GM13977 (cell line): ENCODE data around the gene ACOX1.

Experiments
- DNase-seq: peaks from one replicate; pipeline ENCODE4 v3.0.0; 2012; ENCODE audit warnings: low spot score
- in situ Hi-C: fragments of 300-500 bp; cut with MboI; formaldehyde crosslinking; loops from one replicate; pipeline ENCODE4 v1.12.0; 2022; ENCODE audit warnings: low sequenced_read_pairs, low pct_unique_long_range_greater_than_20kb, mixed read lengths, inconsistent platforms; ENCODE audit not compliant: unreplicated experiment
- TF ChIP-seq, protein P1 (sequence below): IDR thresholded peaks from 2 replicates; pipeline ENCODE4 v1.5.1; 2012; ENCODE audit warnings: mild to moderate bottlenecking, control low read depth; ENCODE audit not compliant: insufficient read depth; ENCODE audit errors: extremely low read depth, missing control alignments

Gene ACOX1

GRCh38 chr17:75978938-75979704 lies at the start of gene ACOX1, which contains the start of gene TEN1:
Gene ACOX1, minus strand, starts transcription at chr17:75979166. Its CDS starts 93 bp downstream, at chr17:75979073.
Gene TEN1, plus strand, starts transcription at chr17:75979240. Its CDS starts 6,953 bp downstream, at chr17:75986193.
- DNase-seq, result peak; percentile 93
- TF ChIP-seq, protein P1, sequence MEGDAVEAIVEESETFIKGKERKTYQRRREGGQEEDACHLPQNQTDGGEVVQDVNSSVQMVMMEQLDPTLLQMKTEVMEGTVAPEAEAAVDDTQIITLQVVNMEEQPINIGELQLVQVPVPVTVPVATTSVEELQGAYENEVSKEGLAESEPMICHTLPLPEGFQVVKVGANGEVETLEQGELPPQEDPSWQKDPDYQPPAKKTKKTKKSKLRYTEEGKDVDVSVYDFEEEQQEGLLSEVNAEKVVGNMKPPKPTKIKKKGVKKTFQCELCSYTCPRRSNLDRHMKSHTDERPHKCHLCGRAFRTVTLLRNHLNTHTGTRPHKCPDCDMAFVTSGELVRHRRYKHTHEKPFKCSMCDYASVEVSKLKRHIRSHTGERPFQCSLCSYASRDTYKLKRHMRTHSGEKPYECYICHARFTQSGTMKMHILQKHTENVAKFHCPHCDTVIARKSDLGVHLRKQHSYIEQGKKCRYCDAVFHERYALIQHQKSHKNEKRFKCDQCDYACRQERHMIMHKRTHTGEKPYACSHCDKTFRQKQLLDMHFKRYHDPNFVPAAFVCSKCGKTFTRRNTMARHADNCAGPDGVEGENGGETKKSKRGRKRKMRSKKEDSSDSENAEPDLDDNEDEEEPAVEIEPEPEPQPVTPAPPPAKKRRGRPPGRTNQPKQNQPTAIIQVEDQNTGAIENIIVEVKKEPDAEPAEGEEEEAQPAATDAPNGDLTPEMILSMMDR, result peak; percentile 40
- in situ Hi-C loops, result no loop called here

DNA sequence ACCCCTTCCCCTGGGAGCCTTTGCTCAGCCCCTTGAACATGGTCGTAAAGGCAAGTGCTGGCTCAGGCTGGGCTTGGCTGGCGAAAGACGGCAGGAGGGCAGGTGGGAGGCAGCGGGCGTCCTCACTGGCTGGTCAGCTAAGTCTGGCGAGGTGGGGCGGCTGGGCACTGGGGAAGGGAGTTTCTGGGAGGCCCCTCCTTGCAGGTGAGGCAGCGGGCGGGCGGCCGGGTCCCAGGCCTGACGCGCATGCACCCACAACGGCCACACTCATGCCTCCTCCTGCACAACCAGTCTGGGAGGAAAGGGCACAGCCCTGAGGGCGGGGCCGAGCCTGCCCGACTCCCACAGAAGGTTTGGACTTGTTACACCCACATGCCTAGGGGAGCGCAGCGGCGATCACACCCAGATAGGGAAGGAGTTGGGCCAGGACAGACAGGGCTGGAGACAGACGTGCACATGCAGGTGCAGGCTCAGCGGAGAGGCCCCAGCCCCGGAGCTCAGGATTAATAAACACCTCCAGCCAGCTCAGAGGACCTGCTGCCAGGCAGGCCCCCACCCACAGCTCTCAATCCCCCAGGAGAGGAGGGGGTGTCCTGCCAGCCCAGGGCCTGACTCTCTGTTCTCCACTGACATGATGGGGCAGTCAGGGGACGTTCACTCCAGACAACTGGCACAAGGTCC lies 48.3 kb upstream of the ACOX1 start, which contains the start of gene EVPL:
Gene EVPL (minus strand): TSS at position 148 of the 681 bp plus-strand sequence. CDS start 108 bp downstream, at position 40.
- TF ChIP-seq, protein P1, result no peak
- DNase-seq, result no peak
- in situ Hi-C loops, result no loop called here

DNA sequence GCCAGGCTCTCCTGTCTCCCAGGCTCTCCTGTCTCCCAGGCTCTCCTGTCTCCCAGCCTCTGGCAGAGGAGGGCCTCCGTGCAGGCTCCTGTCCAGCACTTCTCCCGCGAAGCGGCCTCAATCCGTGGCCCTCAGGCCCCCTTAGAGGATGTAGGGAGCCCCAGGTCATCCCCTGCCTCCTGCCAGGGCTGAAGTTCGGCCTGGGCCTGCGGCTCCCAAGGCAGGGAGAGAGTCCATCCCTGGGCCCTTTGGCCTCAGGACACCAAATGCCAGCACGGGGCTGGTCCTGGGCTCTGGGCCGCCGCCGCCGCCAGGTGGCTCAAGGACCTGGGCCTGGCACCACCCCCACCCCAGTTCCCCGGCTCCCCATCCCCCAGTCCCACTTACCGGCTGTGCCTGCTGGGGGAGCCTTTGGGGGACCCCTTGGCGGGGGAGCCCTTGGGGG lies 47.8 kb upstream of the ACOX1 start:
- in situ Hi-C loops, result no loop called here

GRCh38 chr17:76025294-76025693 lies 46.3 kb upstream of the ACOX1 start:
- in situ Hi-C loops, result no loop called here
- no peak for DNase-seq
- TF ChIP-seq, protein P1, result no peak

More for the DNA sequence above, 47.8 kb upstream of the ACOX1 start:
- TF ChIP-seq, protein P1, result no peak
- DNase-seq, result no peak

GRCh38 chr17:76024353-76024752 lies 45.4 kb upstream of the ACOX1 start:
- in situ Hi-C loops, result no loop called here
- no peak for DNase-seq
- TF ChIP-seq, protein P1, result no peak

GRCh38 chr17:76023900-76024237 lies 44.9 kb upstream of the ACOX1 start:
- in situ Hi-C loops, result no loop called here
- no peak for DNase-seq
- TF ChIP-seq, protein P1, result no peak
